Testis (tissue), 3 donors: ENCODE results near the gene LRRIQ1. TPM values are rescaled to one million over a fixed set of nuclear protein-coding genes. Genes with fewer than 3 reads are reported as not detected.

Experiments
- DNase-seq: peaks from one replicate; pipeline ENCODE4 v3.0.0-alpha.2; 2019
- H3K27ac ChIP-seq, 2 donors: fragments of 200-600 bp; sonication (generic); one replicate each; pipeline ENCODE4 v1.5.1; 2019
- H3K27me3 ChIP-seq: fragments of 200-600 bp; sonication (generic); one replicate; pipeline ENCODE4 v1.5.1; 2019
- H3K36me3 ChIP-seq: fragments of 200-600 bp; sonication (generic); one replicate; pipeline ENCODE4 v1.5.1; 2017; ENCODE audit warnings: low read depth; ENCODE audit errors: missing control alignments
- H3K4me1 ChIP-seq: fragments of 200-600 bp; sonication (generic); one replicate; pipeline ENCODE4 v1.5.1; 2019
- H3K4me3 ChIP-seq, 2 donors: fragments of 200-600 bp; sonication (generic); one replicate each; pipeline ENCODE4 v1.5.1; 2017 to 2019
- H3K9me3 ChIP-seq: fragments of 200-600 bp; sonication (generic); one replicate; pipeline ENCODE4 v1.5.1; 2017
- CTCF ChIP-seq, 3 experiments: fragments of 450-650 bp in 2 of 3; fragments of 200-600 bp in 1 of 3; sonication (generic) in 1 of 3; IDR thresholded peaks; one replicate each; pipeline ENCODE4 v1.5.1; 2016 to 2019; ENCODE audit warnings: antibody characterized with exemption in 3 of 3, mild to moderate bottlenecking in 2 of 3, moderate library complexity in 1 of 3
- POLR2A ChIP-seq: fragments of 450-650 bp; IDR thresholded peaks from one replicate; pipeline ENCODE4 v1.6.1; 2017; ENCODE audit warnings: antibody characterized with exemption, mild to moderate bottlenecking, moderate library complexity
- WGBS, 2 donors: methylation state at CpG; one replicate each; pipeline ENCODE4 v1.1.5; 2018; 5-methylcytosine and 5-hydroxymethylcytosine counted together
- intact Hi-C: fragments of 100-400 bp; cut with DNase I; formaldehyde crosslinking; loops from one replicate; pipeline ENCODE4 v1.15.1; 2023; ENCODE audit warnings: low total_unique reads
- polyA plus RNA-seq: library from polyadenylated mRNA; stranded (reverse); fragments of 350-450 nt; fragmentation: Illumina TruSeq; extraction: RNeasy Lipid Tissue Mini Kit (QIAGEN cat#74804); gene quantifications from one replicate; pipeline ENCODE4 v1.2.3, GENCODE V29; 2014; ENCODE audit warnings: low read depth, low replicate concordance; ENCODE audit not compliant: insufficient read depth
- total RNA-seq, 2 donors: library from RNA; depleted of rRNA; stranded (reverse); fragments of >200 nt; gene quantifications; one replicate each; pipeline ENCODE4 v1.2.3, GENCODE V29; 2016

LRRIQ1 gene
- total and polyA plus RNA-seq, 3 donors from 2014 or later: 9.6 to 29.0 (median 13.2) TPM

GRCh38 chr12:85163752-85164321, 127.7 kb downstream of the LRRIQ1 start:
- H3K27me3 ChIP-seq: no peaks in the 10 kb centered on the region
- WGBS, 2 donors: 83 to 87% methylated on average over 1 of the region's 1 CpG
- H3K4me3 ChIP-seq: no peak overlapping the region
- no peak overlapping the region for H3K27ac ChIP-seq
- intact Hi-C loops: no loop called here
- no peaks in the 10 kb centered on the region for H3K9me3 ChIP-seq
- DNase-seq: no peak
- no peaks in the 10 kb centered on the region for H3K36me3 ChIP-seq
- H3K4me1 ChIP-seq: no peaks in the 10 kb centered on the region
- TF ChIP-seq CTCF (IDR thresholded peaks at IDR 0.05) (no peak), POLR2A (no peak)

- Histone ChIP-seq H3K4me3 (no peak overlapping the region), H3K36me3 (no peaks in the 10 kb centered on the region), H3K27me3 (no peaks in the 10 kb centered on the region), H3K4me1 (no peaks in the 10 kb centered on the region), H3K27ac (no peak overlapping the region), H3K9me3 (no peaks in the 10 kb centered on the region)
- TF ChIP-seq CTCF (IDR thresholded peaks at IDR 0.05) (no peak), POLR2A (no peak)
- whole genome bisulfite sequencing, 2 donors: 42 to 47% methylated on average over 2 of the region's 2 CpGs
- DNase-seq: no peak
- intact Hi-C loops: no loop called here
These were observed 143.6 kb downstream of the LRRIQ1 start for GRCh38 chr12:85179680-85180270.

GRCh38 chr12:85182699-85183098, 146.5 kb downstream of the LRRIQ1 start:
- WGBS, 2 donors: 70 to 83% methylated on average over 4 of the region's 4 CpGs
- Histone ChIP-seq H3K9me3 (no peaks in the 10 kb centered on the region), H3K4me1 (no peaks in the 10 kb centered on the region), H3K27me3 (no peaks in the 10 kb centered on the region), H3K27ac (no peak overlapping the region), H3K36me3 (no peaks in the 10 kb centered on the region), H3K4me3 (no peak overlapping the region)
- no peak for DNase-seq
- intact Hi-C loops: no loop called here
- no peak for TF ChIP-seq POLR2A
- no peak for TF ChIP-seq CTCF (IDR thresholded peaks at IDR 0.05)

- intact Hi-C loops: no loop called here
- Histone ChIP-seq H3K4me3 (no peak overlapping the region), H3K9me3 (no peaks in the 10 kb centered on the region), H3K4me1 (no peaks in the 10 kb centered on the region), H3K27me3 (no peaks in the 10 kb centered on the region), H3K36me3 (no peaks in the 10 kb centered on the region), H3K27ac (no peak overlapping the region)
- WGBS, 2 donors: 56 to 70% methylated on average over 2 of the region's 2 CpGs
- DNase-seq: no peak
- TF ChIP-seq POLR2A: no peak
These were observed 147.7 kb downstream of the LRRIQ1 start for GRCh38 chr12:85183855-85184254.

GRCh38 chr12:85186236-85186635, 150.1 kb downstream of the LRRIQ1 start:
- Histone ChIP-seq H3K27me3 (no peaks in the 10 kb centered on the region), H3K4me1 (no peaks in the 10 kb centered on the region), H3K4me3 (no peak overlapping the region), H3K36me3 (no peaks in the 10 kb centered on the region), H3K9me3 (no peaks in the 10 kb centered on the region), H3K27ac (no peak overlapping the region)
- TF ChIP-seq POLR2A: no peak
- no peak for TF ChIP-seq CTCF (IDR thresholded peaks at IDR 0.05)
- WGBS, 2 donors: 79 to 81% methylated on average over 3 of the region's 3 CpGs
- intact Hi-C loops: no loop called here
- DNase-seq: no peak
